Caco-2 (cell line): ENCODE data around the gene NT5DC4. TPM values are rescaled to one million over a fixed set of nuclear protein-coding genes. Genes with fewer than 3 reads are reported as not detected.

Experiments used
- Bru-seq: library from RNA; stranded (reverse); fragments of 400-500 nt; gene quantifications from one replicate; lab custom pipeline; 2021; lab: Mats Ljungman, UMichigan
- BruChase-seq, 2 experiments: library from RNA; stranded (reverse); fragments of 400-500 nt; gene quantifications; one replicate each; lab custom pipeline; 2021; lab: Mats Ljungman, UMichigan
- BruUV-seq: library from RNA; stranded (reverse); fragments of 400-500 nt; replicated peaks from 2 replicates; lab custom pipeline; 2021; lab: Mats Ljungman, UMichigan
- CTCF ChIA-PET: fragments of 300-600 bp; sonication (Branson Sonifier 250); formaldehyde crosslinking; loops from one replicate; lab custom pipeline; 2022; ENCODE audit warnings: antibody characterized with exemption; lab: Charles Lee
- POLR2A ChIA-PET: fragments of 300-600 bp; sonication (Branson Sonifier 250); formaldehyde crosslinking; loops from one replicate; lab custom pipeline; 2022; ENCODE audit warnings: antibody characterized with exemption; lab: Charles Lee
- DNase-seq, 2 experiments: peaks; one replicate each; pipeline versions ENCODE4 v3.0.0 to v3.0.0-alpha.2; 2020 to 2022
- H3K27me3 ChIP-seq: replicated peaks from 2 replicates; pipeline ENCODE4 v1.6.0; 2011; ENCODE audit warnings: low read length; ENCODE audit not compliant: control insufficient read depth, insufficient read depth
- H3K36me3 ChIP-seq: 2 replicates; pipeline ENCODE4 v1.5.1; 2011; ENCODE audit warnings: low read length; ENCODE audit not compliant: control insufficient read depth, insufficient read depth
- H3K4me1 ChIP-seq: fragments of 250-450 bp; sonication (Bioruptor Pico); 2 replicates; pipeline ENCODE4 v1.5.1; 2020; ENCODE audit warnings: mild to moderate bottlenecking
- H3K4me3 ChIP-seq: 2 replicates; pipeline ENCODE4 v1.5.1; 2011; ENCODE audit warnings: low read depth, mild to moderate bottlenecking, control low read depth, low read length
- H3K9me3 ChIP-seq: fragments of 250-450 bp; sonication (Bioruptor Pico); 2 replicates; pipeline ENCODE4 v1.5.1; 2020; ENCODE audit warnings: mild to moderate bottlenecking, moderate library complexity
- H3K27ac Mint-ChIP-seq: one replicate; pipeline ENCODE4 v1.8.0; 2022; ENCODE audit warnings: mixed read lengths; ENCODE audit not compliant: unreplicated experiment
- H3K27me3 Mint-ChIP-seq: one replicate; pipeline ENCODE4 v1.8.0; 2022; ENCODE audit warnings: mixed read lengths; ENCODE audit not compliant: insufficient read depth, unreplicated experiment
- H3K36me3 Mint-ChIP-seq: one replicate; pipeline ENCODE4 v1.8.0; 2022; ENCODE audit warnings: mild to moderate bottlenecking, mixed read lengths; ENCODE audit not compliant: insufficient read depth, unreplicated experiment
- H3K4me1 Mint-ChIP-seq: one replicate; pipeline ENCODE4 v1.8.0; 2022; ENCODE audit warnings: low read depth, mixed read lengths; ENCODE audit not compliant: unreplicated experiment
- H3K4me3 Mint-ChIP-seq: one replicate; pipeline ENCODE4 v1.8.0; 2022; ENCODE audit warnings: mild to moderate bottlenecking, moderate library complexity, mixed read lengths; ENCODE audit not compliant: unreplicated experiment
- H3K9me3 Mint-ChIP-seq: one replicate; pipeline ENCODE4 v1.8.0; 2022; ENCODE audit warnings: mixed read lengths; ENCODE audit not compliant: unreplicated experiment
- intact Hi-C: fragments of 100-400 bp; cut with micrococcal nuclease; formaldehyde crosslinking; loops from one replicate; pipeline ENCODE4 v1.10.0; 2022; ENCODE audit not compliant: unreplicated experiment
- long read RNA-seq: library from polyadenylated mRNA; stranded (forward); transcript quantifications from one replicate; pipeline ENCODE4 v2.0.0, GENCODE V29; 2022
- total RNA-seq: library from RNA; stranded (reverse); gene quantifications from 2 replicates; pipeline ENCODE4 v1.2.3, GENCODE V29; 2022
- TF ChIP-seq, protein P1 (sequence below), 2 experiments: fragments of 200-600 bp in 1 of 2; IDR thresholded peaks; 1 replicate in 1 of 2; 2 replicates in 1 of 2; pipeline versions ENCODE4 v1.5.1 to v1.8.0; 2011 to 2022; ENCODE audit warnings: antibody characterized with exemption in 1 of 2, control low read depth in 1 of 2, inconsistent platforms in 1 of 2, low read depth in 1 of 2, low read length in 1 of 2, mild to moderate bottlenecking in 1 of 2, moderate library complexity in 1 of 2; ENCODE audit not compliant: insufficient read depth in 1 of 2, severe bottlenecking in 1 of 2, unreplicated experiment in 1 of 2

NT5DC4 gene
- total RNA-seq (3.3 and 4.0 TPM in 2 replicates), Bru-seq, nascent RNA (percentile 57 among the genes with signal in this experiment), BruChase-seq, experiment 1, labeled RNA remaining after a 2-hour chase (percentile 54 among the genes with signal in this experiment), BruChase-seq, experiment 2, labeled RNA remaining after a 6-hour chase (percentile 55 among the genes with signal in this experiment)
- long read RNA-seq, partial matches to known transcripts: 1 of 4 reads
- long read RNA-seq, other reads (novel, unspliced or antisense): 3 of 4 reads

DNA sequence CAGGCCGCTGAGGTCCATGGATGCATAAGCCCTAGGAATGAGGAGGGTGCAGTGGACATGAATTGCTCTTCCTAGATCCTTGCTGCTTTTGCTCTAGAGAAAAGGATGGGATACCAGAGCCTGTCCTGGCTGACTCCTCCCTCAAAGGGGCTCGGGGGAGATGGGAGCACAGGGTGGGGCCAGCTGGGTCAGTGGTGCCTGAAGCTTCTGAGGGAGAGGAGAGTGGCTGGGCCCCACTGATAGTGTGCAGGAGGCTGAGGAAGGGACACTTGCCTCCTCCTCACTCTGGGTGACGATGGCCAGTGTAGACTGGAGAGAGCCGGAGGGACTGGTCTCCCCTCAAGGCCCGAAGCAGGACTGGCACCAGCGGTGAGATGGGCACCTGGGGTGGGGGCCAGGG lies at the start of gene NT5DC4:
Gene NT5DC4, plus strand, starts transcription at position 236 of the 400 bp plus-strand sequence. Its CDS starts 60 bp downstream, at position 296.
- Histone ChIP-seq H3K4me3 (no peak within 1 kb of the TSS), H3K27me3 (no peaks in the 10 kb centered on the region), H3K36me3 (no peaks in the 10 kb centered on the region), H3K9me3 (no peaks in the 10 kb centered on the region), H3K4me1 (peaks cover 12% of the 10 kb centered on the region)
- H3K4me1 Mint-ChIP-seq: no peaks in the 10 kb centered on the region
- H3K9me3 Mint-ChIP-seq: no peaks in the 10 kb centered on the region
- DNase-seq: no peak
- ChIA-PET POLR2A (no interaction called here), CTCF (no interaction called here)
- H3K27me3 Mint-ChIP-seq: peaks cover 3% of the 10 kb centered on the region
- H3K4me3 Mint-ChIP-seq: no peak within 1 kb of the TSS
- TF ChIP-seq, protein P1, sequence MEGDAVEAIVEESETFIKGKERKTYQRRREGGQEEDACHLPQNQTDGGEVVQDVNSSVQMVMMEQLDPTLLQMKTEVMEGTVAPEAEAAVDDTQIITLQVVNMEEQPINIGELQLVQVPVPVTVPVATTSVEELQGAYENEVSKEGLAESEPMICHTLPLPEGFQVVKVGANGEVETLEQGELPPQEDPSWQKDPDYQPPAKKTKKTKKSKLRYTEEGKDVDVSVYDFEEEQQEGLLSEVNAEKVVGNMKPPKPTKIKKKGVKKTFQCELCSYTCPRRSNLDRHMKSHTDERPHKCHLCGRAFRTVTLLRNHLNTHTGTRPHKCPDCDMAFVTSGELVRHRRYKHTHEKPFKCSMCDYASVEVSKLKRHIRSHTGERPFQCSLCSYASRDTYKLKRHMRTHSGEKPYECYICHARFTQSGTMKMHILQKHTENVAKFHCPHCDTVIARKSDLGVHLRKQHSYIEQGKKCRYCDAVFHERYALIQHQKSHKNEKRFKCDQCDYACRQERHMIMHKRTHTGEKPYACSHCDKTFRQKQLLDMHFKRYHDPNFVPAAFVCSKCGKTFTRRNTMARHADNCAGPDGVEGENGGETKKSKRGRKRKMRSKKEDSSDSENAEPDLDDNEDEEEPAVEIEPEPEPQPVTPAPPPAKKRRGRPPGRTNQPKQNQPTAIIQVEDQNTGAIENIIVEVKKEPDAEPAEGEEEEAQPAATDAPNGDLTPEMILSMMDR (IDR thresholded peaks at IDR 0.05; ENCODE audit: insufficient read depth in 1 of 2, low read depth in 1 of 2, low read length in 1 of 2, severe bottlenecking in 1 of 2, unreplicated experiment in 1 of 2): no peak
- no TSS peak for BruUV-seq
- intact Hi-C loops: no loop called here
- H3K36me3 Mint-ChIP-seq: peaks cover 2% of the 10 kb centered on the region
- H3K27ac Mint-ChIP-seq: no peak within 1 kb of the TSS

DNA sequence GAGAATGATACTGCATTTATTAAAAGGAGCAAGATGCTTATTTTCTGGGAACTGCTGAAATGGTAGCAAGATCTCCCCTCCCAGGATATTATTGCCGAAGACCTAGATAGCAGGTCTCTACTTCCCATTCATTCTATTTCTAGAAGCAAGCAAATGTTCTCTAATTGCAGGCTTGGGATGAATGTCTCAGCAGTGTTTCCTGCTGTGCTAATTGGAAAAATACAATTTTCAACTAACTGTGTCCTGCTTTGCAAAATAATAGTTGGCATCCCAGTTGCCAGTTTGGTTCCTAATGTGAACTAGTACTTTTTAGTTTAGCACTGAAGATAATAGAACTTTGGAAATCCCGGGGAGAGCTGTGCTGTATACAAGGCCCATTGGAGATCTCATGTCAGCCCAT lies 49.0 kb upstream of the NT5DC4 start:
- ChIA-PET CTCF (interaction anchor here (0.7 kb wide), 1 partner anchor 13 kb away, joined by 4 read pairs; no protein-coding TSS in a partner anchor), POLR2A (interaction anchor here (0.7 kb wide), 1 partner anchor 73 kb away, joined by 10 read pairs; no protein-coding TSS in a partner anchor)
- no peaks in the 10 kb centered on the region for H3K36me3 ChIP-seq
- intact Hi-C loops: no loop called here
- Mint-ChIP-seq H3K27ac (no peak overlapping the region), H3K4me3 (no peak overlapping the region), H3K36me3 (peaks cover 5% of the 10 kb centered on the region), H3K27me3 (no peaks in the 10 kb centered on the region), H3K4me1 (no peaks in the 10 kb centered on the region), H3K9me3 (no peaks in the 10 kb centered on the region)
- TF ChIP-seq, protein P1 (IDR thresholded peaks at IDR 0.05; ENCODE audit: insufficient read depth in 1 of 2, low read depth in 1 of 2, low read length in 1 of 2, severe bottlenecking in 1 of 2, unreplicated experiment in 1 of 2): no peak
- no peaks in the 10 kb centered on the region for H3K9me3 ChIP-seq
- no peak for DNase-seq
- BruUV-seq: no TSS peak
- H3K4me3 ChIP-seq: no peak overlapping the region
- H3K27me3 ChIP-seq: no peaks in the 10 kb centered on the region
- peaks cover 7% of the 10 kb centered on the region for H3K4me1 ChIP-seq

DNA sequence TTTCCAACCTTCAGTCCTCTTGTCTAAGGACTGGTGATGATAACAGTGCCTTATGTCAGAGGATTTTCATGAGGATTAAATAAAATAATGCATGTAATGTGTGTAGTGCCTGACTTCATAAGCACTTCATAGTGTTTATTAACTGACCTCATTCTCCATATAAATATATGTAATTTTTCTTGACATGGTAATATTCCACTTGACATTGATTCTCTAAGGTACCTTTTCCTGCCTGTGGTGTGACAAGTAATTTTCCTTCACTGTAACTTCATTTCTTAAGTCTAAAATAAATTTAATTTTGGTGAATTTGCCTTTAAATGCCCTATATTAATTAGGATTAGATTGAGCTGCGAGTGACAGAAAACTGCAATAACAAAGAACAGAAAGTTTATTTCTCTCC lies 47.8 kb upstream of the NT5DC4 start:
- Mint-ChIP-seq H3K27me3 (no peaks in the 10 kb centered on the region), H3K4me1 (no peaks in the 10 kb centered on the region), H3K4me3 (no peak overlapping the region), H3K9me3 (no peaks in the 10 kb centered on the region), H3K36me3 (peaks cover 5% of the 10 kb centered on the region), H3K27ac (no peak overlapping the region)
- no peak for DNase-seq
- intact Hi-C loops: no loop called here
- Histone ChIP-seq H3K4me3 (no peak overlapping the region), H3K9me3 (no peaks in the 10 kb centered on the region), H3K4me1 (peaks cover 7% of the 10 kb centered on the region), H3K36me3 (no peaks in the 10 kb centered on the region), H3K27me3 (no peaks in the 10 kb centered on the region)
- TF ChIP-seq, protein P1 (IDR thresholded peaks at IDR 0.05; ENCODE audit: insufficient read depth in 1 of 2, low read depth in 1 of 2, low read length in 1 of 2, severe bottlenecking in 1 of 2, unreplicated experiment in 1 of 2): no peak
- BruUV-seq: no TSS peak
- POLR2A ChIA-PET: no interaction called here
- CTCF ChIA-PET: no interaction called here
